OCI-LY1 (cell line): ENCODE measurements around the gene ACTG2.

Experiments used
- EZH2 ChIP-seq: fragments of 200-600 bp; sonication (generic), shearing (Covaris generic); IDR thresholded peaks from 2 replicates; pipeline ENCODE4 v1.8.0; 2017; ENCODE audit warnings: borderline replicate concordance, mixed run types, mild to moderate bottlenecking, antibody characterized with exemption, low read length, moderate library complexity, mixed read lengths
- TF ChIP-seq, protein P1 (sequence below): fragments of 200-600 bp; sonication (generic), shearing (Covaris generic); IDR thresholded peaks from 2 replicates; pipeline ENCODE4 v1.5.1; 2017; ENCODE audit warnings: mild to moderate bottlenecking, antibody characterized with exemption, low read length, moderate library complexity, mixed read lengths

GRCh38 chr2:73938718-73939352, 46.0 kb downstream of the ACTG2 start:
- TF ChIP-seq, protein P1, sequence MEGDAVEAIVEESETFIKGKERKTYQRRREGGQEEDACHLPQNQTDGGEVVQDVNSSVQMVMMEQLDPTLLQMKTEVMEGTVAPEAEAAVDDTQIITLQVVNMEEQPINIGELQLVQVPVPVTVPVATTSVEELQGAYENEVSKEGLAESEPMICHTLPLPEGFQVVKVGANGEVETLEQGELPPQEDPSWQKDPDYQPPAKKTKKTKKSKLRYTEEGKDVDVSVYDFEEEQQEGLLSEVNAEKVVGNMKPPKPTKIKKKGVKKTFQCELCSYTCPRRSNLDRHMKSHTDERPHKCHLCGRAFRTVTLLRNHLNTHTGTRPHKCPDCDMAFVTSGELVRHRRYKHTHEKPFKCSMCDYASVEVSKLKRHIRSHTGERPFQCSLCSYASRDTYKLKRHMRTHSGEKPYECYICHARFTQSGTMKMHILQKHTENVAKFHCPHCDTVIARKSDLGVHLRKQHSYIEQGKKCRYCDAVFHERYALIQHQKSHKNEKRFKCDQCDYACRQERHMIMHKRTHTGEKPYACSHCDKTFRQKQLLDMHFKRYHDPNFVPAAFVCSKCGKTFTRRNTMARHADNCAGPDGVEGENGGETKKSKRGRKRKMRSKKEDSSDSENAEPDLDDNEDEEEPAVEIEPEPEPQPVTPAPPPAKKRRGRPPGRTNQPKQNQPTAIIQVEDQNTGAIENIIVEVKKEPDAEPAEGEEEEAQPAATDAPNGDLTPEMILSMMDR, result no peak
- TF ChIP-seq EZH2, result no peak
